Measurements from ENCODE around the gene C16orf90. TPM values are rescaled to one million over a fixed set of nuclear protein-coding genes. Genes with fewer than 3 reads are reported as not detected.

C16orf90 gene
- polyA plus RNA-seq, 1 of the 3 experiments (the other 2 are of a cell fraction): not detected

GRCh38 chr16:3461151-3461550 lies 34.1 kb downstream of the C16orf90 start:
- peaks cover 80% of the 10 kb centered on the region for H3K79me2 ChIP-seq (ENCODE audit: insufficient read depth)

More at GRCh38 chr16:3461151-3461550, 34.1 kb downstream of the C16orf90 start:
- POLR2A ChIA-PET: no interaction called here
- H3K4me1 ChIP-seq (ENCODE audit: control insufficient read depth in 1 of 2, insufficient read depth in 2 of 2, low read depth in 1 of 2, low read length in 1 of 2): peaks cover 19 to 20% of the 10 kb centered on the region in 2 experiments; a peak in 3 of 4 replicates
- H3K36me3 ChIP-seq (replicated peaks in 1 of 2; ENCODE audit: control insufficient read depth in 1 of 2, insufficient read depth in 2 of 2, low read length in 1 of 2): peaks cover 5 to 6% of the 10 kb centered on the region in 2 experiments
- 78% methylated on average over 7 of the region's 8 CpGs for WGBS (ENCODE audit: low lambda C conversion rate)
- H3K27me3 ChIP-seq (ENCODE audit: insufficient read depth): no peaks in the 10 kb centered on the region
- H3K9me2 ChIP-seq: no peaks in the 10 kb centered on the region
- no peak for DNase-seq
- H3F3A ChIP-seq (replicated peaks; ENCODE audit: insufficient read depth): no peaks in the 10 kb centered on the region
- H4K20me1 ChIP-seq (ENCODE audit: insufficient read depth): peaks cover 69% of the 10 kb centered on the region
- no peak overlapping the region for H3K4me2 ChIP-seq
- H2AFZ ChIP-seq (ENCODE audit: low read depth): no peak overlapping the region
- no peaks in the 10 kb centered on the region for H3K9me3 ChIP-seq
- no peak overlapping the region for H3K4me3 ChIP-seq (ENCODE audit: low read depth in 2 of 2, low read length in 1 of 2)
- TF ChIP-seq GATA2 (CRISPR knock-in tag; IDR thresholded peaks at IDR 0.05): no peak
- no peak for TF ChIP-seq FOXM1 (IDR thresholded peaks at IDR 0.05; ENCODE audit: low read depth)
- TF ChIP-seq FOSL2 (IDR thresholded peaks at IDR 0.05; ENCODE audit: borderline replicate concordance, low read depth): no peak
- no peak for TF ChIP-seq USF2 (IDR thresholded peaks at IDR 0.05; ENCODE audit: borderline replicate concordance, low read depth, low read length)
- TF ChIP-seq RXRA (IDR thresholded peaks at IDR 0.05; ENCODE audit: borderline replicate concordance, low read depth): no peak
- no peak for TF ChIP-seq MAX (IDR thresholded peaks at IDR 0.05; ENCODE audit: low read depth)
- no peak for TF ChIP-seq IRF3 (IDR thresholded peaks at IDR 0.05; ENCODE audit: low read depth, low read length)
- TF ChIP-seq RAD21 (IDR thresholded peaks at IDR 0.05; ENCODE audit: low read length): no peak
- TF ChIP-seq NRF1 (IDR thresholded peaks at IDR 0.05; ENCODE audit: low read depth, low read length): no peak
- no peak for TF ChIP-seq RFX5 (IDR thresholded peaks at IDR 0.05; ENCODE audit: low read length)
- TF ChIP-seq MEF2A (IDR thresholded peaks at IDR 0.05; ENCODE audit: borderline replicate concordance, low read depth): no peak
- TF ChIP-seq TCF12 (IDR thresholded peaks at IDR 0.05): no peak
- no peak for TF ChIP-seq RCOR1 (IDR thresholded peaks at IDR 0.05; ENCODE audit: low read length)
- no peak for TF ChIP-seq CTCF (IDR thresholded peaks at IDR 0.05)
- no peak for TF ChIP-seq TAF1 (IDR thresholded peaks at IDR 0.05; ENCODE audit: borderline replicate concordance, low read depth, low read length)
- no peak for TF ChIP-seq YY1 (IDR thresholded peaks at IDR 0.05; ENCODE audit: low read depth)
- TF ChIP-seq FOXJ3 (CRISPR knock-in tag; IDR thresholded peaks at IDR 0.05): no peak
- TF ChIP-seq REST (IDR thresholded peaks at IDR 0.05; ENCODE audit: low read depth, low read length): no peak
- TF ChIP-seq NFIC (IDR thresholded peaks at IDR 0.05; ENCODE audit: borderline replicate concordance): no peak
- no peak for TF ChIP-seq POLR2AphosphoS5 (IDR thresholded peaks at IDR 0.05; ENCODE audit: low read depth, low read length)
- no peak overlapping the region for H3K27ac ChIP-seq (ENCODE audit: low read depth in 2 of 2, low read length in 1 of 2)
- H3K9ac ChIP-seq: no peak overlapping the region
- CTCF ChIA-PET: interaction anchor here (1.0 kb wide), 1 partner anchor 40 kb away, joined by 3 read pairs; no protein-coding TSS in a partner anchor

Data from SK-N-SH (cell line).